ENCODE data around the gene NBAS. TPM values are rescaled to one million over a fixed set of nuclear protein-coding genes. Genes with fewer than 3 reads are reported as not detected.

The NBAS gene
- total and polyA plus RNA-seq, 9 of the 15 experiments (the other 6 are each of a cell fraction or from before 2014, with no cell fraction given): 15.3 to 94.4 (median 69.9) TPM

DNA sequence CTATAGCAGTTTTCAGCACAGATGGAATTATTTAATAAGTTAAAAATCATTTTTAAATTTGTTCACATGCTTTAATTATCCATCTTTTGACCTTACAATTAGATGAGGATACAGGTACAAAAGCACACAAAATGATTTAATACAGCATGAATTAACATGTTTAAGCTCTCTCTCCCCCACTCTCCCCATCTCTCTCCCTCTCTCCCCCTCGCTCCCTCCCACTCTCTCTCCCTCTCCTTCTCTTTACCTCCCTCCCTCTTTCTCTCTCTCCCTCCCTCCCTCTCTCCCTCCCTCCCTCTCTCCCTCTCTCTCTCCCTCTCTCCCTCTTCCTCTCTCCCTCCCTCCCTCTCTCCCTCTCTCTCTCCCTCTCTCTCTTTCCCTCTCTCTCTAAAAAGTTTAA is 7.6 kb downstream of the NBAS start (continued):
- TF ChIP-seq, protein P1, sequence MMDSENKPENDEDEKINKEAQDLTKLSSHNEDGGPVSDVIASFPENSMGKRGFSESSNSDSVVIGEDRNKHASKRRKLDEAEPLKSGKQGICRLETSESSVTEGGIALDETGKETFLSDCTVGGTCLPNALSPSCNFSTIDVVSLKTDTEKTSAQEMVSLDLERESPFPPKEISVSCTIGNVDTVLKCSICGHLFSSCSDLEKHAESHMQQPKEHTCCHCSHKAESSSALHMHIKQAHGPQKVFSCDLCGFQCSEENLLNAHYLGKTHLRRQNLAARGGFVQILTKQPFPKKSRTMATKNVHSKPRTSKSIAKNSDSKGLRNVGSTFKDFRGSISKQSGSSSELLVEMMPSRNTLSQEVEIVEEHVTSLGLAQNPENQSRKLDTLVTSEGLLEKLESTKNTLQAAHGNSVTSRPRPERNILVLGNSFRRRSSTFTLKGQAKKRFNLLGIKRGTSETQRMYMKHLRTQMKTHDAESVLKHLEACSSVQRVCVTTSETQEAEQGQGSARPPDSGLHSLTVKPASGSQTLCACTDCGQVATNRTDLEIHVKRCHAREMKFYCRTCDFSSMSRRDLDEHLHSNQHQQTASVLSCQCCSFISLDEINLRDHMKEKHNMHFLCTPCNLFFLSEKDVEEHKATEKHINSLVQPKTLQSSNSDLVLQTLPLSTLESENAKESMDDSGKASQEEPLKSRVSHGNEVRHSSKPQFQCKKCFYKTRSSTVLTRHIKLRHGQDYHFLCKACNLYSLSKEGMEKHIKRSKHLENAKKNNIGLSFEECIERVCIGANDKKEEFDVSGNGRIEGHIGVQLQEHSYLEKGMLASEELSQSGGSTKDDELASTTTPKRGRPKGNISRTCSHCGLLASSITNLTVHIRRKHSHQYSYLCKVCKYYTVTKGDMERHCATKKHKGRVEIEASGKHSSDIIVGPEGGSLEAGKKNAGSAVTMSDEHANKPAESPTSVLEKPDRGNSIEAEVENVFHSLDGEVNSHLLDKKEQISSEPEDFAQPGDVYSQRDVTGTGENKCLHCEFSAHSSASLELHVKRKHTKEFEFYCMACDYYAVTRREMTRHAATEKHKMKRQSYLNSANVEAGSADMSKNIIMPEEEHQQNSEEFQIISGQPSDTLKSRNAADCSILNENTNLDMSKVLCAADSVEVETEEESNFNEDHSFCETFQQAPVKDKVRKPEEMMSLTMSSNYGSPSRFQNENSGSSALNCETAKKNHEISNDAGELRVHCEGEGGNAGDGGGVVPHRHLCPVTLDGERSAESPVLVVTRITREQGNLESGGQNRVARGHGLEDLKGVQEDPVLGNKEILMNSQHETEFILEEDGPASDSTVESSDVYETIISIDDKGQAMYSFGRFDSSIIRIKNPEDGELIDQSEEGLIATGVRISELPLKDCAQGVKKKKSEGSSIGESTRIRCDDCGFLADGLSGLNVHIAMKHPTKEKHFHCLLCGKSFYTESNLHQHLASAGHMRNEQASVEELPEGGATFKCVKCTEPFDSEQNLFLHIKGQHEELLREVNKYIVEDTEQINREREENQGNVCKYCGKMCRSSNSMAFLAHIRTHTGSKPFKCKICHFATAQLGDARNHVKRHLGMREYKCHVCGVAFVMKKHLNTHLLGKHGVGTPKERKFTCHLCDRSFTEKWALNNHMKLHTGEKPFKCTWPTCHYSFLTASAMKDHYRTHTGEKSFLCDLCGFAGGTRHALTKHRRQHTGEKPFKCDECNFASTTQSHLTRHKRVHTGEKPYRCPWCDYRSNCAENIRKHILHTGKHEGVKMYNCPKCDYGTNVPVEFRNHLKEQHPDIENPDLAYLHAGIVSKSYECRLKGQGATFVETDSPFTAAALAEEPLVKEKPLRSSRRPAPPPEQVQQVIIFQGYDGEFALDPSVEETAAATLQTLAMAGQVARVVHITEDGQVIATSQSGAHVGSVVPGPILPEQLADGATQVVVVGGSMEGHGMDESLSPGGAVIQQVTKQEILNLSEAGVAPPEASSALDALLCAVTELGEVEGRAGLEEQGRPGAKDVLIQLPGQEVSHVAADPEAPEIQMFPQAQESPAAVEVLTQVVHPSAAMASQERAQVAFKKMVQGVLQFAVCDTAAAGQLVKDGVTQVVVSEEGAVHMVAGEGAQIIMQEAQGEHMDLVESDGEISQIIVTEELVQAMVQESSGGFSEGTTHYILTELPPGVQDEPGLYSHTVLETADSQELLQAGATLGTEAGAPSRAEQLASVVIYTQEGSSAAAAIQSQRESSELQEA (IDR thresholded peaks at IDR 0.05; ENCODE audit: low read depth): 0 out of 2 replicates have a peak, but pooled peaks have one; percentile 21
- TF ChIP-seq RBM22 (IDR thresholded peaks at IDR 0.05; ENCODE audit: low read depth, low read length, poor library complexity, severe bottlenecking): peak; percentile 77
- peak; percentile 37; the same call in 1 of the 2 replicates for TF ChIP-seq RBFOX2 (IDR thresholded peaks at IDR 0.05; ENCODE audit: low read depth, low read length)
- TF ChIP-seq YY1 (IDR thresholded peaks at IDR 0.05; ENCODE audit: borderline replicate concordance in 1 of 3, control insufficient read depth in 1 of 3, extremely low read depth in 1 of 3, insufficient read depth in 3 of 3, insufficient read length in 1 of 3, insufficient replicate concordance in 2 of 3, low read depth in 1 of 3, low read length in 2 of 3): no peak
- TF ChIP-seq FOS (IDR thresholded peaks at IDR 0.05; ENCODE audit: extremely low read depth, insufficient read length): no peak
- no peak for TF ChIP-seq ZNF121 (CRISPR knock-in tag; conservative IDR thresholded peaks at IDR 0.05)
- 0 out of 4 replicates have a peak, but pooled peaks have one; percentile 36 to 43 for TF ChIP-seq MAZ (CRISPR knock-in tag; conservative IDR thresholded peaks at IDR 0.05 in 1 of 2, IDR thresholded peaks at IDR 0.05 in 1 of 2)
- TF ChIP-seq CREM (IDR thresholded peaks at IDR 0.05; ENCODE audit: low read depth): no peak
- no peak for TF ChIP-seq ZNF146 (CRISPR knock-in tag; IDR thresholded peaks at IDR 0.05; ENCODE audit: unreplicated experiment)
- TF ChIP-seq, protein P2, sequence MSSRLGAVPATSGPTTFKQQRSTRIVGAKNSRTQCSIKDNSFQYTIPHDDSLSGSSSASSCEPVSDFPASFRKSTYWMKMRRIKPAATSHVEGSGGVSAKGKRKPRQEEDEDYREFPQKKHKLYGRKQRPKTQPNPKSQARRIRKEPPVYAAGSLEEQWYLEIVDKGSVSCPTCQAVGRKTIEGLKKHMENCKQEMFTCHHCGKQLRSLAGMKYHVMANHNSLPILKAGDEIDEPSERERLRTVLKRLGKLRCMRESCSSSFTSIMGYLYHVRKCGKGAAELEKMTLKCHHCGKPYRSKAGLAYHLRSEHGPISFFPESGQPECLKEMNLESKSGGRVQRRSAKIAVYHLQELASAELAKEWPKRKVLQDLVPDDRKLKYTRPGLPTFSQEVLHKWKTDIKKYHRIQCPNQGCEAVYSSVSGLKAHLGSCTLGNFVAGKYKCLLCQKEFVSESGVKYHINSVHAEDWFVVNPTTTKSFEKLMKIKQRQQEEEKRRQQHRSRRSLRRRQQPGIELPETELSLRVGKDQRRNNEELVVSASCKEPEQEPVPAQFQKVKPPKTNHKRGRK (tag; IDR thresholded peaks at IDR 0.05): peak; percentile 21; the same call in 1 of the 2 replicates
- TF ChIP-seq SRF (CRISPR knock-in tag; IDR thresholded peaks at IDR 0.05): no peak
- TF ChIP-seq PHF8 (IDR thresholded peaks at IDR 0.05; ENCODE audit: borderline replicate concordance, low read length): no peak
- TF ChIP-seq NCOR1 (IDR thresholded peaks at IDR 0.05): peak; percentile 19; the same call in 1 of the 2 replicates
- no peak for TF ChIP-seq ZNF24 (IDR thresholded peaks at IDR 0.05)
- no peak for TF ChIP-seq ZNF197 (CRISPR knock-in tag; IDR thresholded peaks at IDR 0.05; ENCODE audit: low read depth)
- no peak for TF ChIP-seq NRF1 (conservative IDR thresholded peaks at IDR 0.05 in 1 of 2, IDR thresholded peaks at IDR 0.05 in 1 of 2)
- TF ChIP-seq CHD2 (IDR thresholded peaks at IDR 0.05; ENCODE audit: low read depth, low read length): no peak

All from K562 (cell line).